OCI-LY7 (cell line): ENCODE measurements around the gene HLA-DPB1. TPM values are rescaled to one million over a fixed set of nuclear protein-coding genes. Genes with fewer than 3 reads are reported as not detected.

ENCODE experiments used
- BruUV-seq: library from RNA; stranded (reverse); fragments of 400-500 nt; replicated peaks from 2 replicates; lab custom pipeline; 2021; lab: Mats Ljungman, UMichigan
- CTCF ChIA-PET: fragments of 300-600 bp; sonication (Branson Sonifier 250); formaldehyde crosslinking; loops from one replicate; lab custom pipeline; 2022; ENCODE audit warnings: antibody characterized with exemption; ENCODE audit not compliant: unreplicated experiment; lab: Charles Lee
- POLR2A ChIA-PET: fragments of 300-600 bp; sonication (Branson Sonifier 250); formaldehyde crosslinking; loops from one replicate; lab custom pipeline; 2022; ENCODE audit warnings: antibody characterized with exemption; lab: Charles Lee
- DNase-seq: peaks from one replicate; pipeline ENCODE4 v3.0.0-alpha.2; 2015; ENCODE audit warnings: low spot score
- H2AFZ ChIP-seq: fragments of 200-600 bp; sonication (generic), shearing (Covaris generic); 2 replicates; pipeline ENCODE4 v1.6.1; 2014; ENCODE audit warnings: mild to moderate bottlenecking, antibody characterized with exemption, low read length, moderate library complexity
- H3K27ac ChIP-seq: fragments of 200-600 bp; sonication (generic); 2 replicates; pipeline ENCODE4 v1.5.1; 2014; ENCODE audit warnings: mixed run types, low read depth, mild to moderate bottlenecking, moderate library complexity, low read length, inconsistent platforms; ENCODE audit not compliant: poor library complexity, severe bottlenecking
- H3K36me3 ChIP-seq: fragments of 200-600 bp; sonication (generic); 2 replicates; pipeline ENCODE4 v1.6.1; 2014; ENCODE audit warnings: mild to moderate bottlenecking, antibody characterized with exemption, low read length, moderate library complexity, mixed read lengths; ENCODE audit not compliant: insufficient read depth
- H3K4me1 ChIP-seq: fragments of 200-600 bp; sonication (generic); 2 replicates; pipeline ENCODE4 v1.5.1; 2014; ENCODE audit warnings: mild to moderate bottlenecking, low read length; ENCODE audit not compliant: insufficient read depth, poor library complexity, severe bottlenecking
- H3K4me2 ChIP-seq: fragments of 200-600 bp; sonication (generic); 2 replicates; pipeline ENCODE4 v1.6.1; 2014; ENCODE audit warnings: mild to moderate bottlenecking, low read length
- H3K4me3 ChIP-seq: fragments of 200-600 bp; sonication (generic); 2 replicates; pipeline ENCODE4 v1.5.1; 2014; ENCODE audit warnings: mild to moderate bottlenecking, low read depth, low read length; ENCODE audit not compliant: poor library complexity, severe bottlenecking
- H3K79me2 ChIP-seq: fragments of 200-600 bp; sonication (generic); 2 replicates; pipeline ENCODE4 v1.6.1; 2016; ENCODE audit warnings: low read depth, mild to moderate bottlenecking, low read length, moderate library complexity, mixed read lengths; ENCODE audit not compliant: insufficient read depth
- H3K9me2 ChIP-seq: fragments of 200-600 bp; sonication (generic); 2 replicates; pipeline ENCODE4 v1.6.1; 2016; ENCODE audit warnings: mild to moderate bottlenecking, low read length, mixed read lengths; ENCODE audit not compliant: insufficient read depth
- H3K9me3 ChIP-seq: fragments of 200-600 bp; sonication (generic); 2 replicates; pipeline ENCODE4 v1.6.1; 2014; ENCODE audit warnings: mild to moderate bottlenecking, mixed run types, low read length, mixed read lengths
- H4K20me1 ChIP-seq: fragments of 200-600 bp; sonication (generic); 2 replicates; pipeline ENCODE4 v1.6.1; 2014; ENCODE audit warnings: mild to moderate bottlenecking, antibody characterized with exemption, low read length, moderate library complexity, mixed read lengths; ENCODE audit not compliant: insufficient read depth
- EZH2phosphoT487 ChIP-seq: fragments of 200-600 bp; sonication (generic); IDR thresholded peaks from 2 replicates; pipeline ENCODE4 v1.6.1; 2018; ENCODE audit warnings: low read depth, borderline replicate concordance, mild to moderate bottlenecking, mixed run types, antibody characterized with exemption, low read length, moderate library complexity, mixed read lengths
- intact Hi-C: fragments of 100-400 bp; cut with micrococcal nuclease; formaldehyde crosslinking; loops from one replicate; pipeline ENCODE4 v1.10.0; 2022; ENCODE audit not compliant: unreplicated experiment
- total RNA-seq, 2 experiments: library from RNA; depleted of rRNA in 1 of 2; stranded (reverse); fragments of >200 nt in 1 of 2; shearing (Covaris generic) in 1 of 2; gene quantifications; 2 replicates each; pipeline ENCODE4 v1.2.3, GENCODE V29; 2014 to 2022
- TF ChIP-seq, protein P1 (sequence below): fragments of 200-600 bp; sonication (generic); conservative IDR thresholded peaks from 2 replicates; pipeline ENCODE4 v1.5.1; 2014; ENCODE audit warnings: mild to moderate bottlenecking, antibody characterized with exemption, low read length, moderate library complexity, mixed read lengths

HLA-DPB1 gene
- total RNA-seq, 2 experiments from 2014 or later = 74.5 to 117 TPM

DNA sequence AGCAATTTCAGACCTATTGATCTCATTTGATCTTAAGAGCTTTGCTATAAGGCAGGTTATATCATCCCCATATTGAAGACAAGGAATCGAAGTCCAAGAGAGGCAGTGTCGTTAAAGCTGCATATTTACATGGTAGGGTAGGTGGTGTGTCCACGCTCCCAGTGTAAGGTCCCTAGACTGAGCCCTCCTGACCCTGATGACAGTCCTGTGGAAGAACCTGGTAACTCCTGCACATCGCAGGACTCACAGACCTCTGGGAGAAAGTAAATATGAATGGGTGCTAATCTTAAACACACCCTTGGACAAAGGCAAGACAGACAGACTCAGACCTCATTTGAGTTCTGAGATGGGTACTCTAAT lies 602 bp upstream of the HLA-DPB1 start:
- ChIA-PET CTCF (no interaction called here), POLR2A (interaction anchor here (0.8 to 5.4 kb wide), 9 partner anchors 23 to 173 kb away, joined by 3 to 75 read pairs (median 4); partner anchors contain the start of gene HLA-DOA)
- no TSS peak for BruUV-seq
- Histone ChIP-seq H3K27ac (peak overlapping the region; percentile 88), H3K4me1 (peaks cover 47% of the 10 kb centered on the region), H3K9me3 (no peaks in the 10 kb centered on the region), H3K79me2 (peaks cover 74% of the 10 kb centered on the region), H2AFZ (peak overlapping the region; percentile 81), H3K9me2 (no peaks in the 10 kb centered on the region), H4K20me1 (peaks cover 9% of the 10 kb centered on the region; the same call in 1 of the 2 replicates), H3K4me2 (peak overlapping the region; percentile 84), H3K36me3 (peaks cover 36% of the 10 kb centered on the region), H3K4me3 (peak overlapping the region; percentile 80)
- TF ChIP-seq EZH2phosphoT487 = no peak
- TF ChIP-seq, protein P1, sequence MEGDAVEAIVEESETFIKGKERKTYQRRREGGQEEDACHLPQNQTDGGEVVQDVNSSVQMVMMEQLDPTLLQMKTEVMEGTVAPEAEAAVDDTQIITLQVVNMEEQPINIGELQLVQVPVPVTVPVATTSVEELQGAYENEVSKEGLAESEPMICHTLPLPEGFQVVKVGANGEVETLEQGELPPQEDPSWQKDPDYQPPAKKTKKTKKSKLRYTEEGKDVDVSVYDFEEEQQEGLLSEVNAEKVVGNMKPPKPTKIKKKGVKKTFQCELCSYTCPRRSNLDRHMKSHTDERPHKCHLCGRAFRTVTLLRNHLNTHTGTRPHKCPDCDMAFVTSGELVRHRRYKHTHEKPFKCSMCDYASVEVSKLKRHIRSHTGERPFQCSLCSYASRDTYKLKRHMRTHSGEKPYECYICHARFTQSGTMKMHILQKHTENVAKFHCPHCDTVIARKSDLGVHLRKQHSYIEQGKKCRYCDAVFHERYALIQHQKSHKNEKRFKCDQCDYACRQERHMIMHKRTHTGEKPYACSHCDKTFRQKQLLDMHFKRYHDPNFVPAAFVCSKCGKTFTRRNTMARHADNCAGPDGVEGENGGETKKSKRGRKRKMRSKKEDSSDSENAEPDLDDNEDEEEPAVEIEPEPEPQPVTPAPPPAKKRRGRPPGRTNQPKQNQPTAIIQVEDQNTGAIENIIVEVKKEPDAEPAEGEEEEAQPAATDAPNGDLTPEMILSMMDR = no peak
- intact Hi-C loops = no loop called here
- DNase-seq = peak; percentile 34

DNA sequence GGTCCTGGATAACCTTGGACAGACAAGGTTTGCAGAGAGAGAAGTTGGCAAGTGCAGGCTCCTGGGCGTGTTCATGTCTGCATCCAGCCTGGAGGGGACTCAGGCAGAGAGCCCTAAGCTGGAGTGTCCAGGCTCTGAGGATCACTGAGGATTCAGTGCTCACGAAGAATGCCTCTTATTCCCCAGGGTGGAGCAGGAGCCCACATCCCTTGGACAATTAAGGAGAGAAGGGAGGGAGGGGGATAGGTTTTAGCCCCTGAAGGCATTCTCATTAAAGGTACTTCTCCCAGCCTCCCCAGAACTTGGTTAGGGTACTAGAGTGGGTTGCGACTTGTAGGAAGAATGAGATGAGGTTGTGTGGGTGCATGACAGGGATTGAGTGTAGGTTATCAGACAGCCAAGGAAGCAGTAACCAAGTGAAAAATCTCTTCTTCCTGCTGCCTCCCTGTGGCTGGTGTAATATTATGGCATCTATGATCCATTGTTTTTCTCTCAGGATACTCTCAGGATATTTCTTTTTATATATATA lies 680 bp downstream of the HLA-DPB1 start:
- H3K4me2 ChIP-seq = peak overlapping the region; percentile 84
- peak overlapping the region; percentile 81; the same call in 1 of the 2 replicates for H2AFZ ChIP-seq
- no peaks in the 10 kb centered on the region for H3K9me2 ChIP-seq
- intact Hi-C loops = no loop called here
- peak overlapping the region; percentile 88 for H3K27ac ChIP-seq
- H3K79me2 ChIP-seq = peaks cover 61% of the 10 kb centered on the region
- POLR2A ChIA-PET = interaction anchor here (0.7 to 5.4 kb wide), 6 partner anchors 24 to 64 kb away, joined by 3 to 75 read pairs (median 4); no protein-coding TSS in a partner anchor
- H3K4me1 ChIP-seq = peaks cover 37% of the 10 kb centered on the region
- no TSS peak for BruUV-seq
- H3K36me3 ChIP-seq = peaks cover 29% of the 10 kb centered on the region; the same call in 1 of the 2 replicates
- DNase-seq = no peak
- TF ChIP-seq, protein P1 = 0 out of 2 replicates have a peak, but pooled peaks have one; percentile 23
- TF ChIP-seq EZH2phosphoT487 = no peak
- peak overlapping the region; percentile 80 for H3K4me3 ChIP-seq
- H3K9me3 ChIP-seq = no peaks in the 10 kb centered on the region
- CTCF ChIA-PET = no interaction called here
- peaks cover 6% of the 10 kb centered on the region; the same call in 1 of the 2 replicates for H4K20me1 ChIP-seq

DNA sequence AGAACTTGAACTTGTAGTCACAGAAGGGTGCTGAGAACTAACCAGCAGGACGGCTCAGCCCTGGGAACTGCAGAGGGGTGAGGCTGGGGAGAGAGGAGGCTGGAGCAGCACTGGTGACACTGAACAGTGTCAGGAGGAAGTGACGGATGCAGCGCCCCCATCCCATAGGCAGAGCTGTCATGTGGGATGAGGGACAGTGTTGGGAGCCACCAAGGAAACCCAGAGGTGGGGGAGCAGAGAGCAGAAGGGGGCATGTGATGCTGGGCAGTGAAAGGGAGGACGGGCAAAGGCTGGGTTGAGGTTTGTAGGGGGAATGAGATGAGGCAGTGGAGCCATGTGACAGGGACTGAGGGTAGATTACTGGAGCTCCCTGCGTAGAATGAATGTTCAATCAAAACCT lies 2.1 kb downstream of the HLA-DPB1 start:
- Histone ChIP-seq H3K9me3 (no peaks in the 10 kb centered on the region), H3K36me3 (peaks cover 32% of the 10 kb centered on the region; the same call in 1 of the 2 replicates), H3K27ac (no peak overlapping the region), H4K20me1 (no peaks in the 10 kb centered on the region), H3K9me2 (no peaks in the 10 kb centered on the region), H3K79me2 (peaks cover 47% of the 10 kb centered on the region), H3K4me2 (peak overlapping the region; percentile 59), H3K4me3 (peak overlapping the region; percentile 45), H2AFZ (no peak overlapping the region), H3K4me1 (peaks cover 37% of the 10 kb centered on the region)
- no TSS peak for BruUV-seq
- ChIA-PET CTCF (no interaction called here), POLR2A (interaction anchor here (0.5 to 1.0 kb wide), 2 partner anchors 68 to 109 kb away, joined by 3 read pairs; partner anchors contain the start of gene BRD2)
- intact Hi-C loops = no loop called here
- no peak for DNase-seq
- TF ChIP-seq EZH2phosphoT487 = no peak
- TF ChIP-seq, protein P1 = no peak
